ENCODE measurements around the gene MYMK. TPM values are rescaled to one million over a fixed set of nuclear protein-coding genes. Genes with fewer than 3 reads are reported as not detected.
A peak's percentile ranks its signal among the peaks of the same experiment; 100 is the strongest.

MYMK gene
- total and polyA plus RNA-seq, 5 experiments from 2014 or later, result not detected

GRCh38 chr9:133510926-133511505 is 13.7 kb downstream of the MYMK start:
- POLR2A ChIA-PET, result no interaction called here
- H3K36me3 Mint-ChIP-seq, result no peaks in the 10 kb centered on the region
- H3K4me3 Mint-ChIP-seq, result peak overlapping the region in 3 of 10 donors; percentile 17 to 47 (median 26)

GRCh38 chr9:133509179-133510083 is 15.3 kb downstream of the MYMK start:
- H3K27me3 Mint-ChIP-seq, result no peaks in the 10 kb centered on the region
- ATAC-seq (peak; percentile 84 to 86), DNase-seq (peak in 6 of 10 donors; percentile 19 to 67 (median 54))
- no peaks in the 10 kb centered on the region for H3K9me3 Mint-ChIP-seq
- peak overlapping the region; percentile 78 to 92 (median 85) for H3K4me3 Mint-ChIP-seq
- no peaks in the 10 kb centered on the region for H3K36me3 Mint-ChIP-seq
- peaks cover 9 to 33% (median 25%) of the 10 kb centered on the region in 4 donors for H3K4me1 Mint-ChIP-seq
- peak overlapping the region; percentile 91 to 99 (median 97) for H3K27ac Mint-ChIP-seq
- POLR2A ChIA-PET, result interaction anchor here (0.7 to 2.8 kb wide), 22 partner anchors 10 to 565 kb away, joined by 3 to 14 read pairs (median 5); partner anchors contain the start of genes ADAMTSL2, CACFD1, GTF3C5 and SLC2A6

More at GRCh38 chr9:133510926-133511505, 13.7 kb downstream of the MYMK start:
- ATAC-seq (no peak), DNase-seq (no peak)
- H3K27ac Mint-ChIP-seq, result peak overlapping the region in 7 of 10 donors; percentile 58 to 99 (median 97)
- no peaks in the 10 kb centered on the region for H3K9me3 Mint-ChIP-seq
- peaks cover 9 to 33% (median 25%) of the 10 kb centered on the region in 4 donors for H3K4me1 Mint-ChIP-seq
- H3K27me3 Mint-ChIP-seq, result no peaks in the 10 kb centered on the region

- no peaks in the 10 kb centered on the region for H3K9me3 Mint-ChIP-seq
- ATAC-seq, result no peak
- peaks cover 0 to 3% (median 0%) of the 10 kb centered on the region in 5 donors for H3K27me3 Mint-ChIP-seq
- H3K27ac Mint-ChIP-seq, result peak overlapping the region; percentile 91 to 99 (median 97)
- H3K4me3 Mint-ChIP-seq, result peak overlapping the region in 1 of 10 donors; percentile 78
- H3K4me1 Mint-ChIP-seq, result peaks cover 9 to 33% (median 25%) of the 10 kb centered on the region in 4 donors
- no peaks in the 10 kb centered on the region for H3K36me3 Mint-ChIP-seq
- no peak for DNase-seq
- POLR2A ChIA-PET, result interaction anchor here (2.2 to 2.8 kb wide), 2 partner anchors 194 to 563 kb away, joined by 8 to 13 read pairs; partner anchors contain the start of gene TSC1
Measured at GRCh38 chr9:133508046-133508445, 16.7 kb downstream of the MYMK start.

- DNase-seq (peak in 1 of 10 donors; percentile 62), ATAC-seq (no peak)
- Mint-ChIP-seq H3K4me3 (peak overlapping the region in 3 of 10 donors; percentile 7 to 18 (median 8)), H3K27me3 (peaks cover 0 to 3% (median 0%) of the 10 kb centered on the region in 5 donors), H3K9me3 (peaks cover 0 to 4% (median 3%) of the 10 kb centered on the region in 9 donors), H3K27ac (peak overlapping the region; percentile 91 to 99 (median 97)), H3K36me3 (peaks cover 0 to 2% (median 0%) of the 10 kb centered on the region in 3 donors), H3K4me1 (peaks cover 9 to 33% (median 25%) of the 10 kb centered on the region in 4 donors)
- POLR2A ChIA-PET, result interaction anchor here (2.8 kb wide), 1 partner anchor 194 kb away, joined by 13 read pairs; no protein-coding TSS in a partner anchor
Measured at GRCh38 chr9:133507246-133507965, 17.4 kb downstream of the MYMK start.

GRCh38 chr9:133506653-133507038 is 18.1 kb downstream of the MYMK start:
- DNase-seq (peak in 1 of 10 donors; percentile 45), ATAC-seq (no peak)
- Mint-ChIP-seq H3K4me1 (peaks cover 9 to 33% (median 25%) of the 10 kb centered on the region in 4 donors), H3K27ac (peak overlapping the region in 4 of 10 donors; percentile 46 to 97 (median 94)), H3K4me3 (no peak overlapping the region), H3K27me3 (peaks cover 0 to 3% (median 0%) of the 10 kb centered on the region in 5 donors), H3K9me3 (peaks cover 0 to 12% (median 6%) of the 10 kb centered on the region in 9 donors), H3K36me3 (peaks cover 0 to 9% (median 0%) of the 10 kb centered on the region in 3 donors)
- POLR2A ChIA-PET, result no interaction called here

- Mint-ChIP-seq H3K9me3 (peaks cover 0 to 17% (median 11%) of the 10 kb centered on the region in 9 donors), H3K4me3 (no peak overlapping the region)
- POLR2A ChIA-PET, result interaction anchor here (1.0 kb wide), 1 partner anchor 476 kb away, joined by 3 read pairs; no protein-coding TSS in a partner anchor
Measured at GRCh38 chr9:133505901-133506652, 18.7 kb downstream of the MYMK start.

GRCh38 chr9:133505186-133505830 is 19.5 kb downstream of the MYMK start:
- ATAC-seq (no peak), DNase-seq (peak in 1 of 10 donors; percentile 51)
- H3K27ac Mint-ChIP-seq, result peak overlapping the region in 3 of 10 donors; percentile 9 to 77 (median 46)
- H3K27me3 Mint-ChIP-seq, result peaks cover 0 to 3% (median 0%) of the 10 kb centered on the region in 5 donors
- POLR2A ChIA-PET, result interaction anchor here (1.0 kb wide), 1 partner anchor 475 kb away, joined by 3 read pairs; no protein-coding TSS in a partner anchor
- peaks cover 6 to 28% (median 24%) of the 10 kb centered on the region in 4 donors for H3K4me1 Mint-ChIP-seq
- peaks cover 0 to 16% (median 0%) of the 10 kb centered on the region in 3 donors for H3K36me3 Mint-ChIP-seq
- H3K9me3 Mint-ChIP-seq, result peaks cover 0 to 19% (median 15%) of the 10 kb centered on the region in 9 donors
- H3K4me3 Mint-ChIP-seq, result no peak overlapping the region

More at GRCh38 chr9:133505901-133506652, 18.7 kb downstream of the MYMK start:
- Mint-ChIP-seq H3K27ac (peak overlapping the region in 3 of 10 donors; percentile 38 to 60 (median 43)), H3K27me3 (peaks cover 0 to 3% (median 0%) of the 10 kb centered on the region in 5 donors), H3K4me1 (peaks cover 9 to 33% (median 25%) of the 10 kb centered on the region in 4 donors), H3K36me3 (peaks cover 0 to 15% (median 0%) of the 10 kb centered on the region in 3 donors)
- ATAC-seq, result no peak
- DNase-seq, result peak in 1 of 10 donors; percentile 59

GRCh38 chr9:133502112-133502511 is 22.6 kb downstream of the MYMK start:
- ATAC-seq (no peak), DNase-seq (no peak)
- Mint-ChIP-seq H3K27me3 (peaks cover 0 to 7% (median 4%) of the 10 kb centered on the region in 5 donors), H3K27ac (peak overlapping the region in 1 of 10 donors; percentile 35), H3K36me3 (peaks cover 0 to 16% (median 0%) of the 10 kb centered on the region in 3 donors), H3K9me3 (peaks cover 0 to 19% (median 15%) of the 10 kb centered on the region in 9 donors), H3K4me1 (peaks cover 0 to 2% (median under 1%) of the 10 kb centered on the region in 4 donors), H3K4me3 (no peak overlapping the region)
- POLR2A ChIA-PET, result no interaction called here

GRCh38 chr9:133499892-133500270 is 24.9 kb downstream of the MYMK start:
- ATAC-seq, result no peak
- peak in 1 of 10 donors; percentile 18 for DNase-seq
- Mint-ChIP-seq H3K9me3 (peaks cover 0 to 19% (median 15%) of the 10 kb centered on the region in 9 donors), H3K4me1 (peaks cover 0 to 2% (median 0%) of the 10 kb centered on the region in 4 donors), H3K36me3 (peaks cover 0 to 16% (median 0%) of the 10 kb centered on the region in 3 donors), H3K4me3 (no peak overlapping the region), H3K27me3 (peaks cover 0 to 7% (median 4%) of the 10 kb centered on the region in 5 donors), H3K27ac (no peak overlapping the region)
- POLR2A ChIA-PET, result interaction anchor here (1.5 kb wide), 1 partner anchor 10 kb away, joined by 5 read pairs; no protein-coding TSS in a partner anchor

GRCh38 chr9:133499132-133499891 is 25.4 kb downstream of the MYMK start:
- Mint-ChIP-seq H3K4me1 (peaks cover 0 to 2% (median 0%) of the 10 kb centered on the region in 4 donors), H3K4me3 (no peak overlapping the region), H3K36me3 (peaks cover 0 to 16% (median 0%) of the 10 kb centered on the region in 3 donors), H3K9me3 (peaks cover 0 to 19% (median 15%) of the 10 kb centered on the region in 9 donors), H3K27ac (no peak overlapping the region), H3K27me3 (peaks cover 0 to 7% (median 4%) of the 10 kb centered on the region in 5 donors)
- ATAC-seq (no peak), DNase-seq (peak in 1 of 10 donors; percentile 40)
- POLR2A ChIA-PET, result interaction anchor here (1.5 kb wide), 1 partner anchor 10 kb away, joined by 5 read pairs; no protein-coding TSS in a partner anchor

Data from naive thymus-derived CD8-positive, alpha-beta T cell (primary cell).